Loucy (cell line): Measurements from ENCODE around the gene MRPL38.

Experiments used
- H2AFZ ChIP-seq: fragments of 200-600 bp; sonication (generic); 2 replicates; pipeline ENCODE4 v1.6.0; 2016; ENCODE audit warnings: antibody characterized with exemption, mild to moderate bottlenecking, low read length, moderate library complexity
- H3F3A ChIP-seq: fragments of 200-600 bp; 2 replicates; pipeline ENCODE4 v1.6.0; 2016; ENCODE audit warnings: antibody characterized with exemption, low read depth, mild to moderate bottlenecking
- H3K27me3 ChIP-seq: fragments of 200-600 bp; sonication (generic); 2 replicates; pipeline ENCODE4 v1.6.1; 2014; ENCODE audit warnings: low read length, mild to moderate bottlenecking; ENCODE audit not compliant: insufficient read depth, poor library complexity, severe bottlenecking
- H3K36me3 ChIP-seq: fragments of 200-600 bp; sonication (generic); 2 replicates; pipeline ENCODE4 v1.6.1; 2016; ENCODE audit warnings: low read length; ENCODE audit not compliant: insufficient read depth
- H3K4me1 ChIP-seq: fragments of 200-600 bp; sonication (generic); 2 replicates; pipeline ENCODE4 v1.5.1; 2014; ENCODE audit warnings: low read length, mild to moderate bottlenecking; ENCODE audit not compliant: insufficient read depth, poor library complexity, severe bottlenecking
- H3K4me2 ChIP-seq: fragments of 200-600 bp; sonication (generic); 2 replicates; pipeline ENCODE4 v1.6.0; 2014; ENCODE audit warnings: antibody characterized with exemption, low read length, low read depth, mild to moderate bottlenecking; ENCODE audit not compliant: poor library complexity, severe bottlenecking
- H3K4me3 ChIP-seq: fragments of 200-600 bp; sonication (generic); 2 replicates; pipeline ENCODE4 v1.5.1; 2014; ENCODE audit warnings: low read length, mild to moderate bottlenecking, mixed read lengths; ENCODE audit not compliant: poor library complexity, severe bottlenecking
- H3K79me2 ChIP-seq: fragments of 200-600 bp; sonication (generic); 2 replicates; pipeline ENCODE4 v1.6.1; 2014; ENCODE audit warnings: low read length; ENCODE audit not compliant: insufficient read depth
- H3K9ac ChIP-seq: fragments of 200-600 bp; sonication (generic); 2 replicates; pipeline ENCODE4 v1.6.0; 2014; ENCODE audit warnings: mild to moderate bottlenecking, low read depth, low read length, moderate library complexity; ENCODE audit not compliant: poor library complexity, severe bottlenecking
- H3K9me2 ChIP-seq: fragments of 200-600 bp; sonication (generic); replicated peaks from 2 replicates; pipeline ENCODE4 v1.6.1; 2016; ENCODE audit warnings: low read depth, low read length, mixed read lengths
- H3K9me3 ChIP-seq: fragments of 200-600 bp; sonication (generic); 2 replicates; pipeline ENCODE4 v1.6.1; 2014; ENCODE audit warnings: mild to moderate bottlenecking, antibody characterized with exemption, low read length, low read depth; ENCODE audit not compliant: insufficient read depth
- H4K20me1 ChIP-seq: fragments of 200-600 bp; sonication (generic); 2 replicates; pipeline ENCODE4 v1.6.0; 2014; ENCODE audit warnings: antibody characterized with exemption, low read length, mild to moderate bottlenecking; ENCODE audit not compliant: insufficient read depth, poor library complexity, severe bottlenecking
- CTCF ChIP-seq: fragments of 200-600 bp; sonication (generic); conservative IDR thresholded peaks from 2 replicates; pipeline ENCODE4 v1.5.1; 2014; ENCODE audit warnings: mild to moderate bottlenecking, antibody characterized with exemption, low read length
- EZH2phosphoT487 ChIP-seq: fragments of 200-600 bp; IDR thresholded peaks from 2 replicates; pipeline ENCODE4 v1.6.1; 2018; ENCODE audit warnings: antibody characterized with exemption, mild to moderate bottlenecking, moderate library complexity, borderline replicate concordance

Gene MRPL38

GRCh38 chr17:75921596-75921995 lies 16.9 kb upstream of the MRPL38 start:
- Histone ChIP-seq H3K9me3 (no peaks in the 10 kb centered on the region), H3K4me1 (peaks cover 14% of the 10 kb centered on the region), H3K4me3 (no peak overlapping the region), H3K9me2 (no peaks in the 10 kb centered on the region), H3F3A (no peaks in the 10 kb centered on the region), H4K20me1 (no peaks in the 10 kb centered on the region), H3K27me3 (no peaks in the 10 kb centered on the region), H3K36me3 (no peaks in the 10 kb centered on the region), H3K9ac (no peak overlapping the region), H2AFZ (no peak overlapping the region), H3K4me2 (no peak overlapping the region), H3K79me2 (no peaks in the 10 kb centered on the region)
- TF ChIP-seq CTCF (no peak), EZH2phosphoT487 (no peak)

GRCh38 chr17:75920045-75920560 lies 15.4 kb upstream of the MRPL38 start:
- Histone ChIP-seq H4K20me1 (no peaks in the 10 kb centered on the region), H3K27me3 (no peaks in the 10 kb centered on the region), H3K4me2 (no peak overlapping the region), H3K9me2 (no peaks in the 10 kb centered on the region), H2AFZ (no peak overlapping the region), H3K4me1 (peaks cover 14% of the 10 kb centered on the region), H3K4me3 (no peak overlapping the region), H3K36me3 (no peaks in the 10 kb centered on the region), H3K9ac (no peak overlapping the region), H3F3A (no peaks in the 10 kb centered on the region), H3K79me2 (no peaks in the 10 kb centered on the region), H3K9me3 (no peaks in the 10 kb centered on the region)
- no peak for TF ChIP-seq CTCF
- TF ChIP-seq EZH2phosphoT487: no peak

- Histone ChIP-seq H3K4me2 (no peak overlapping the region), H4K20me1 (no peaks in the 10 kb centered on the region), H3F3A (no peaks in the 10 kb centered on the region), H3K4me1 (peaks cover 14% of the 10 kb centered on the region), H3K9ac (no peak overlapping the region), H3K79me2 (no peaks in the 10 kb centered on the region), H3K36me3 (no peaks in the 10 kb centered on the region), H2AFZ (no peak overlapping the region), H3K9me3 (no peaks in the 10 kb centered on the region), H3K9me2 (no peaks in the 10 kb centered on the region), H3K27me3 (no peaks in the 10 kb centered on the region), H3K4me3 (no peak overlapping the region)
- no peak for TF ChIP-seq EZH2phosphoT487
- no peak for TF ChIP-seq CTCF
Observed at GRCh38 chr17:75919611-75920010, 14.9 kb upstream of the MRPL38 start.
